Measurements from ENCODE around the gene GSG1L2. TPM values are rescaled to one million over a fixed set of nuclear protein-coding genes. Genes with fewer than 3 reads are reported as not detected.

GSG1L2 gene
- total and polyA plus RNA-seq, 2 experiments from 2014 or later = not detected

GRCh38 chr17:9766970-9767369 lies 54.9 kb downstream of the GSG1L2 start:
- no peak for ATAC-seq
- H3F3A ChIP-seq (replicated peaks; ENCODE audit: low read depth) = no peaks in the 10 kb centered on the region
- H3K4me1 ChIP-seq (ENCODE audit: insufficient read depth) = no peaks in the 10 kb centered on the region
- no peak overlapping the region for H3K4me3 ChIP-seq
- DNase-seq (ENCODE audit: low spot score) = no peak
- no peaks in the 10 kb centered on the region for H4K20me1 ChIP-seq (replicated peaks; ENCODE audit: insufficient read depth)
- no peaks in the 10 kb centered on the region for H3K36me3 ChIP-seq (ENCODE audit: insufficient read depth)
- H3K9me3 Mint-ChIP-seq = no peaks in the 10 kb centered on the region
- no peak overlapping the region for H3K27ac Mint-ChIP-seq
- no peaks in the 10 kb centered on the region for H3K79me2 ChIP-seq (replicated peaks; ENCODE audit: insufficient read depth)
- H3K36me3 Mint-ChIP-seq (ENCODE audit: low read depth) = no peaks in the 10 kb centered on the region
- no peaks in the 10 kb centered on the region for H3K9me2 ChIP-seq (ENCODE audit: insufficient read depth)
- H3K27me3 ChIP-seq (ENCODE audit: insufficient read depth) = no peaks in the 10 kb centered on the region
- no peak overlapping the region for H3K27ac ChIP-seq (ENCODE audit: low read depth)
- H3K4me3 Mint-ChIP-seq = no peak overlapping the region
- no peak overlapping the region for H2AFZ ChIP-seq
- H3K4me2 ChIP-seq = no peak overlapping the region
- peaks cover 3% of the 10 kb centered on the region for H3K27me3 Mint-ChIP-seq (ENCODE audit: insufficient read depth, low read depth, poor library complexity)
- H3K4me1 Mint-ChIP-seq = no peaks in the 10 kb centered on the region
- TF ChIP-seq POLR2AphosphoS5 (IDR thresholded peaks at IDR 0.05; ENCODE audit: low read depth) (no peak), STAT1 (IDR thresholded peaks at IDR 0.05; ENCODE audit: unreplicated experiment) (no peak), CREB1 (CRISPR knock-in tag; IDR thresholded peaks at IDR 0.05; ENCODE audit: low read depth) (no peak), EZH2 (IDR thresholded peaks at IDR 0.05; ENCODE audit: low read depth, unreplicated experiment) (no peak), ZNF331 (CRISPR knock-in tag; IDR thresholded peaks at IDR 0.05; ENCODE audit: low read depth) (no peak), EZH2phosphoT487 (IDR thresholded peaks at IDR 0.05; ENCODE audit: unreplicated experiment) (no peak), ETS1 (IDR thresholded peaks at IDR 0.05) (no peak), REST (IDR thresholded peaks at IDR 0.05; ENCODE audit: unreplicated experiment) (no peak), ZNF462 (CRISPR knock-in tag; IDR thresholded peaks at IDR 0.05) (no peak), NANOG (IDR thresholded peaks at IDR 0.05; ENCODE audit: borderline replicate concordance) (no peak), JUNB (IDR thresholded peaks at IDR 0.05; ENCODE audit: unreplicated experiment) (no peak), CTCF (conservative IDR thresholded peaks at IDR 0.05; ENCODE audit: low read depth in 2 of 2) (no peak), ZNF114 (CRISPR knock-in tag; IDR thresholded peaks at IDR 0.05) (no peak)

Measured in GM23338 (cell line).